ENCODE measurements around the gene LRRK1.

The LRRK1 gene

GRCh38 chr15:100923902-100924301 is 4.7 kb downstream of the LRRK1 start:
- Histone ChIP-seq H3K36me3 (peaks cover 2% of the 10 kb centered on the region; the same call in 1 of the 2 replicates), H3K27me3 (ENCODE audit: insufficient read depth, low read depth, severe bottlenecking) (no peaks in the 10 kb centered on the region), H3K9me3 (ENCODE audit: severe bottlenecking) (no peaks in the 10 kb centered on the region), H3K27ac (no peak overlapping the region), H3K4me3 (ENCODE audit: low read depth, low read length) (no peak overlapping the region)
- no peak for TF ChIP-seq CTCF (IDR thresholded peaks at IDR 0.05; ENCODE audit: low read depth, low read length)
- DNase-seq, result no peak

GRCh38 chr15:100924436-100924835 is 5.3 kb downstream of the LRRK1 start:
- Histone ChIP-seq H3K4me3 (ENCODE audit: low read depth, low read length) (no peak overlapping the region), H3K27me3 (ENCODE audit: insufficient read depth, low read depth, severe bottlenecking) (no peaks in the 10 kb centered on the region), H3K27ac (no peak overlapping the region), H3K9me3 (ENCODE audit: severe bottlenecking) (no peaks in the 10 kb centered on the region), H3K36me3 (peaks cover 2% of the 10 kb centered on the region; the same call in 1 of the 2 replicates)
- no peak for TF ChIP-seq CTCF (IDR thresholded peaks at IDR 0.05; ENCODE audit: low read depth, low read length)
- DNase-seq, result no peak

- Histone ChIP-seq H3K27ac (no peak overlapping the region), H3K27me3 (ENCODE audit: insufficient read depth, low read depth, severe bottlenecking) (no peaks in the 10 kb centered on the region), H3K9me3 (ENCODE audit: severe bottlenecking) (no peaks in the 10 kb centered on the region), H3K36me3 (peaks cover 2% of the 10 kb centered on the region; the same call in 1 of the 2 replicates), H3K4me3 (ENCODE audit: low read depth, low read length) (no peak overlapping the region)
- TF ChIP-seq CTCF (IDR thresholded peaks at IDR 0.05; ENCODE audit: low read depth, low read length), result no peak
- no peak for DNase-seq
Observed at GRCh38 chr15:100925480-100925879, 6.3 kb downstream of the LRRK1 start.

- H3K27me3 ChIP-seq (ENCODE audit: insufficient read depth, low read depth, severe bottlenecking), result no peaks in the 10 kb centered on the region
- TF ChIP-seq CTCF (IDR thresholded peaks at IDR 0.05; ENCODE audit: low read depth, low read length), result peak; percentile 35; the same call in 1 of the 2 replicates
- H3K9me3 ChIP-seq (ENCODE audit: severe bottlenecking), result no peaks in the 10 kb centered on the region
- DNase-seq, result no peak
- no peak overlapping the region for H3K27ac ChIP-seq
- H3K4me3 ChIP-seq (ENCODE audit: low read depth, low read length), result no peak overlapping the region
- H3K36me3 ChIP-seq, result peaks cover 2% of the 10 kb centered on the region; the same call in 1 of the 2 replicates
Observed at GRCh38 chr15:100926258-100926657, 7.1 kb downstream of the LRRK1 start.

- TF ChIP-seq CTCF (IDR thresholded peaks at IDR 0.05; ENCODE audit: low read depth, low read length), result no peak
- Histone ChIP-seq H3K27ac (no peak overlapping the region), H3K4me3 (ENCODE audit: low read depth, low read length) (no peak overlapping the region), H3K9me3 (ENCODE audit: severe bottlenecking) (no peaks in the 10 kb centered on the region), H3K36me3 (peaks cover 2% of the 10 kb centered on the region; the same call in 1 of the 2 replicates), H3K27me3 (ENCODE audit: insufficient read depth, low read depth, severe bottlenecking) (no peaks in the 10 kb centered on the region)
- DNase-seq, result no peak
Observed at GRCh38 chr15:100926971-100927756, 8.0 kb downstream of the LRRK1 start.
